ENCODE measurements around the gene CAV3.

Gene CAV3

DNA sequence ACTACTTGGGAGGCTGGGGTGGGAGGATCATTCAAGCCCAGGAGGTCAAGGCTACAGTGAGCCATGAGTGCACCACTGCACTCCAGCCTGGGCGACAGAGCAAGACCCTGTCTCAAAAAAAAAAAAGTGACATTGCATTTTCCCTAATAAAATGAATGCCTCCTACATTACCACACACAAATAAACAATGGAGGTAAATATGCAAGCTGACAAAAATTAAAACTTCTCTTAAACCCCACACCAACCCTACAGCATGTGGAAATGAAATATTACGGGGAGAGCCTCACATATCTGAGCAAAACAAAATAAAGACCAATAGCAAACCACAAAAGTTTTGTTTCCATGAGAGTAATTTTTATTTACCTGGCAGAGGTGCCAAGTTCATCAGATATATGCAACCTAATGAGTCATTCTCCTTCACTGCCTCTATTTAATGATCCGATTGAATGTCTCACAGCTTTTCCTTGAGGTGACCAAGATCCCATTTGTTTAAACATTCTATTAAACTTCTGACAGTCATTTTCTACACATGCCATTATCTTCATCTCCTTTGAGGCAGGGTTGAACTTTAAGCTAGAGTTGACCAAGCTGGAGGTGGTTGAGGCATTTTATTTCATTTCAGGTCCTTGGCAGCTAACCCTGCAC is 9.4 kb upstream of the CAV3 start:
- Mint-ChIP-seq H3K9me3 (peaks cover 9% of the 10 kb centered on the region), H3K4me1 (ENCODE audit: low read depth) (no peaks in the 10 kb centered on the region), H3K27me3 (ENCODE audit: low read depth) (no peaks in the 10 kb centered on the region)

DNA sequence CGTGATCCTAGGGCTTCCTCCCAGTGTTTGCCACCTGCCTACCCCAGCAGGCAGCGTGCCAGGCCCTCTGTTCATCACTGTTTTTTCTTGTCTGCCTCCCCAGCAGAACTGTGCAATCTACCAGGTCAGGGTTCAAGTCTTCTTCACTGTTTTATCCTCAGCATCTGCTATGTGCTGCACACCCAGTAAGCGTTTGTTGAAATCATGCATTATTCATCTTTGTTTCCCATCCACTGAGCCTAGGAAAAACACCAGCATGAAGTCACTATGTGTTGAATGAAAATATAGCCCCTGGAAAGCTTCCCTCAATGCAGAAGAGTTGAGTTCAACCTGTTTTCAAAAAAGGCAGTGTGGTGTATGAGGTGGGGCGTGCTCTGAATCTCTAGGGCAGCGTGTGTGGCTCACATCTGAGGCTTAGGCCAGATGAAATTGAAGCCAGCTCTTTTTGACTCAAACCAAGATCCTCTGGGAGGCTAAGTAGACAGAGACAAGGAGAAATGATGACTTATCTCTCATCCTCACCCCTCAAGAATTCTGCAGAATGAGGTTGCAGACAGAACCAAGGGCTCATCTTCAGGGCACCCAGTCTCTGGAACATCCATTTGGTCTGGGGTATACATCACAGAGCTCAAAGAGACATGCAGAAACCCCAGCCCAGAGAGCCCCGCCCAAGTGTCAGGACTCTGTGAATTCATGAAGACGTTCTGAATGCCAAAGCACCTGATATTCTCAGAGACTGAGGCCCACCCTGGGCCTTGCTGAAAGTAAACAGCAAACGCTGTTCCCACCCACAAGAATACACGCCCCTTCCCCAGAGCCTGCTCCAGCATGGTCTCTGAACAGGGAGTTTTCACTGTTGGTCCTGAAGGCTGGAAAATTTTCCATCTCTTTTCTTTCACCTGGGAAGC is 5.7 kb upstream of the CAV3 start:
- DNase-seq (ENCODE audit: low spot score): no peak
- H3K27ac Mint-ChIP-seq: no peak overlapping the region
- no peaks in the 10 kb centered on the region for H3K36me3 Mint-ChIP-seq (ENCODE audit: low read depth)
- H3K4me1 Mint-ChIP-seq (ENCODE audit: low read depth): no peaks in the 10 kb centered on the region
- H3K9me3 Mint-ChIP-seq: peaks cover 4% of the 10 kb centered on the region
- H3K4me3 Mint-ChIP-seq: no peak overlapping the region
- no peaks in the 10 kb centered on the region for H3K27me3 Mint-ChIP-seq (ENCODE audit: low read depth)

More for the DNA sequence above, 9.4 kb upstream of the CAV3 start:
- DNase-seq (ENCODE audit: low spot score): no peak
- no peaks in the 10 kb centered on the region for H3K36me3 Mint-ChIP-seq (ENCODE audit: low read depth)
- H3K27ac Mint-ChIP-seq: no peak overlapping the region
- H3K4me3 Mint-ChIP-seq: no peak overlapping the region

DNA sequence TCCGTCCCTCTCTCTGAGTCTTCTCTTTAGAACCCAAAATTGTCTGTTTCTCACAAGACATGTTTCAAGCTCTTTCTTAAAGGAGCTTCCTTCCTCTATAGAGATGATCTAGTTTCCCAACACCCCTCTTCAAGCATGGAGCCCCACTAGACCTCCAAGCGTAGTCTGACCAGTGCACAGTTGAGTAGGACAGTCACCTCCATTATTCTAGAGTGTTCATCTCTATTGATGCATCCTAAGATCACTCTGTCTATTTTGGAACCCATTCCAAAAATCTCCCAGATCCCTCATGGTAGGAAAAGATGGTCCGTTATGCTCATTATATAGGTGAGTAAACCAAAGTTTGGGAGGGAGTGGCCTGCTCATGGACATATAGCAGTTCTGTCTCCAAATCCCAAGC is 4.1 kb upstream of the CAV3 start:
- Mint-ChIP-seq H3K9me3 (no peaks in the 10 kb centered on the region), H3K27me3 (ENCODE audit: low read depth) (no peaks in the 10 kb centered on the region), H3K4me1 (ENCODE audit: low read depth) (no peaks in the 10 kb centered on the region), H3K4me3 (no peak overlapping the region), H3K27ac (no peak overlapping the region), H3K36me3 (ENCODE audit: low read depth) (no peaks in the 10 kb centered on the region)
- DNase-seq (ENCODE audit: low spot score): no peak

DNA sequence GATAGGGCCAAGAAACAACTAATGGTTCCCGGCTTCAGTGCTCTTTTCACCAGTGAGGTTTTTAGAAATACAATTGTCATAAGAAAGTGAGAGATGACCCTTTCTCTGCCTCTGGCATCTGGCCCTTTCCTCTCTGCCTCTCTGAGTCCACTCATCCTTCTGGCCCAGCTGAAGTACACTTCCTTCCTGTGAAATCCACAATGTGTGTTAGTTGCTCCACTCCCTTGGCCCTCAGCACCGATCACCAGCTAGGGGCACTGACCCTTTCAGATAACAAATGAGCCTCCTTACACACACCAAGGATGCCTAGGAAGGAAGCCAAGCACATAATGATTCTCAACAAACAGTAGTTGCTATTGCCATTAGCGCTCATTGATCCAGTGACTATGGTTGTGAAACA is 2.9 kb upstream of the CAV3 start:
- no peak overlapping the region for H3K27ac Mint-ChIP-seq
- H3K4me3 Mint-ChIP-seq: no peak overlapping the region
- no peaks in the 10 kb centered on the region for H3K4me1 Mint-ChIP-seq (ENCODE audit: low read depth)
- H3K27me3 Mint-ChIP-seq (ENCODE audit: low read depth): no peaks in the 10 kb centered on the region
- no peaks in the 10 kb centered on the region for H3K36me3 Mint-ChIP-seq (ENCODE audit: low read depth)
- no peaks in the 10 kb centered on the region for H3K9me3 Mint-ChIP-seq
- no peak for DNase-seq (ENCODE audit: low spot score)

DNA sequence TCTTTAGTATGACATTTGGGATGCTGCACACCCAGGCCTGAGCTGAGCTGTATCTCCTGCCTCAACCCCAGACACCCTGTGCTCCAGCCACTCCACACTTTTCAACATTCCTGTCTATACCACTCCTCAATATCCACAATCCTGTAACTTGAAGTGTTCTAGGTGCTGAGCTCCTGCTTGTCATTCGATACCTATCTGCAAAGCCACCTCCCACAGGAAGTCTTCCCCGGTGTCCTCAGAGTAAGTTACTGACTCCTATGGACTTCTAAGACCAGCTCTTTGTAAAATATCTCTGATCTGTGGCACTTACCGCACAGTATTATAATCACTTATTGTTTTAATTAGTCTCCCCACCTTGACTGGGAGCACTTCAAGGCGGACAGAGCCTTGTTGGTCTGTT is 1.2 kb upstream of the CAV3 start:
- H3K27ac Mint-ChIP-seq: no peak overlapping the region
- no peaks in the 10 kb centered on the region for H3K9me3 Mint-ChIP-seq
- H3K4me1 Mint-ChIP-seq (ENCODE audit: low read depth): no peaks in the 10 kb centered on the region
- DNase-seq (ENCODE audit: low spot score): no peak
- H3K36me3 Mint-ChIP-seq (ENCODE audit: low read depth): no peaks in the 10 kb centered on the region
- no peak overlapping the region for H3K4me3 Mint-ChIP-seq
- no peaks in the 10 kb centered on the region for H3K27me3 Mint-ChIP-seq (ENCODE audit: low read depth)

DNA sequence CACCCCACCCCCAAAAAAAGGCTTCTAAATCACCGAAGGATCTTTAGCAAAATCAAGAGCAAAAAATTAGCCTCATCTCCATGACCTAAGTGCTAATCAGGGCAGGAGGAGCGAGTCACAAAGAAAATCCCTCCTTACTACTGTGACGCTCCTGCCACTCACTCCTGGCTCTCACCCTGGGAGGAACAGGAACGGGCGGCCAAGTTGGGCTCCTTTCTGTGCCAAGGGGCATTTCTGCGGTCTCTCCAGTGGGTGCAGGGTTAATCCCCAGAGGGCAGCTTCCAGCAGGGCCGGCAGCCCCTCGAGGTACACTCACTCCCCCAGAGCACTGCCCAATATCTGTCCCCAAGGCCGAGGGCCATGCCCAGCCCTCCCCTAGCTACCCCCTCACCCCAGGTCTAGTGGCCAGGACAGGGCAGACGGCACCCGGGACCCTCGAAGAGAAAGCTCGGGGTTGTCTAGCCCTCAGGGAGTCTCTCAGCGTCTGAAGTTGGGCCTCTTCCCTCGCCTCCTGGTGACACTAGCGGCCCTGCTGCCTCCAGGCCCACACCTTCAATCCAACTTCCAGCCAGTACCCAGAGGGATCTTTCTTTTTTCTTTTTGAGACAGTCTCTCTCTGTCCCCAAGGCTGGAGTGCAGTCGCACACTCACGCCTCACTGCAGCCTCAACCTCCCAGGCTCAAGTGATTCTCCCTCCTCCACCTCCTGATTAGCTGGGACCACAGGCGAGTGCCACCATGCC is 706 bp downstream of the CAV3 start:
- DNase-seq (ENCODE audit: low spot score): no peak
- Mint-ChIP-seq H3K27me3 (ENCODE audit: low read depth) (no peaks in the 10 kb centered on the region), H3K4me3 (no peak overlapping the region), H3K4me1 (ENCODE audit: low read depth) (no peaks in the 10 kb centered on the region), H3K27ac (no peak overlapping the region), H3K9me3 (no peaks in the 10 kb centered on the region), H3K36me3 (ENCODE audit: low read depth) (no peaks in the 10 kb centered on the region)

DNA sequence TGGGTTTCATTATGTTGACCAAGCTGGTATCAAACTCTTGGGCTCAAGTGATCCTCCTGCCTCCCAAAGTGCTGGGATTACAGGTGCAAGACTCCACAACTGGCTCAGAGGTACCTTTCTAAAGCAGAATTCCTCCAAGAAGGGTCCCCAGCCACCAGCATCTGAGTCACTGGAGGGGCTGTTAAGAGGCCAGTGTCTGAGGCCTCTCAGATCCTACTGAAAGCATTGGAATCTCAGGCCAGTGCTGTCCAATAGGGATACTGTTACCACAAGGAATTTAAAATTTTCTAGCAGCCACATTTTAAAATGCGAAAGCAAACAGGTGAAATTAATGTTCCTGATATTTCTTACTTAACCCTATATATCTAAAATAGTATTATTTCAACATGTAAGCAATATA is 1.3 kb downstream of the CAV3 start:
- no peak overlapping the region for H3K4me3 Mint-ChIP-seq

DNA sequence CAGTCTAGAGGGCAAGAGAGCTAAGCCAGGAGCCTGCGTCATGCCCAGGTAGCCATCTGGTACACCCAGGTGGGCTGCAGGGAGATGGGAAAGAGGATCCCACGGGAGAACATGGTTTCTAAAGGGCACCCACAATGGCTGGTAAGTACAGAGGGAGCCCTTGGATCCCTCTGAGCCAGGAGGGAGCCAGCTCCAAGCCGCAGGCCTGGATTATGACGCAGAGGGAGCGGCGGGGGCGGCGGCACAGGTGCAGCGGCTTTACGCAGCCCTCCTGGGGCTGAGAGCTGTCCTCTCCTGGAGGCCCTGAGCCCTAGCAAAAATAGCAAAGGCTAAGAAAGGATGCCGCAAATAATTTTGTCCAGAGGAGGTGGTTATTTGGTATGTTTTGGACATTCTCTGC is 2.8 kb downstream of the CAV3 start:
- Mint-ChIP-seq H3K4me1 (ENCODE audit: low read depth) (no peaks in the 10 kb centered on the region), H3K4me3 (no peak overlapping the region), H3K36me3 (ENCODE audit: low read depth) (no peaks in the 10 kb centered on the region), H3K27me3 (ENCODE audit: low read depth) (peaks cover 1% of the 10 kb centered on the region), H3K9me3 (no peaks in the 10 kb centered on the region), H3K27ac (no peak overlapping the region)
- no peak for DNase-seq (ENCODE audit: low spot score)

More for the DNA sequence above, 1.3 kb downstream of the CAV3 start:
- Mint-ChIP-seq H3K9me3 (no peaks in the 10 kb centered on the region), H3K36me3 (ENCODE audit: low read depth) (no peaks in the 10 kb centered on the region), H3K27me3 (ENCODE audit: low read depth) (no peaks in the 10 kb centered on the region), H3K27ac (no peak overlapping the region), H3K4me1 (ENCODE audit: low read depth) (no peaks in the 10 kb centered on the region)
- no peak for DNase-seq (ENCODE audit: low spot score)

DNA sequence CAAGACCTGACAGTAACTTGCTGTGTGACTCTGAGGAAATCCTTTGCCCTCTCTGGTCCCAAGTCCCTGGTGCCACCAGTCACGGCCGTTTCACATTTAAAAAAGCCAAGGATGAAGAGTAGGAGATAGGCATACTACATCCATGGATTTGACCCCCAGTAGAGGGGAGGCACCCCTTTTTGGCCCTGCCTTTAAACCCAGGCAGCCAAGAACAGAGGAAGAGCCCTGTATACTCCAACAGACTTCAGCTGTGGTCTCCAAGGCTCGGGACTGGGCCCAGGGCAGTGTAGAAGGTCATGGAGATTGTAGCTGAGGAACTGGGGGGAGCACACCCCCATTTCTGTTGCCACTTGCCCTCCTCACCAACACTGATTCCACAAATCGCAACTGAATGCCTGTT is 3.7 kb downstream of the CAV3 start:
- no peaks in the 10 kb centered on the region for H3K36me3 Mint-ChIP-seq (ENCODE audit: low read depth)
- no peaks in the 10 kb centered on the region for H3K9me3 Mint-ChIP-seq
- no peak overlapping the region for H3K27ac Mint-ChIP-seq
- no peak for DNase-seq (ENCODE audit: low spot score)
- no peaks in the 10 kb centered on the region for H3K4me1 Mint-ChIP-seq (ENCODE audit: low read depth)
- H3K4me3 Mint-ChIP-seq: no peak overlapping the region
- H3K27me3 Mint-ChIP-seq (ENCODE audit: low read depth): peaks cover 2% of the 10 kb centered on the region

DNA sequence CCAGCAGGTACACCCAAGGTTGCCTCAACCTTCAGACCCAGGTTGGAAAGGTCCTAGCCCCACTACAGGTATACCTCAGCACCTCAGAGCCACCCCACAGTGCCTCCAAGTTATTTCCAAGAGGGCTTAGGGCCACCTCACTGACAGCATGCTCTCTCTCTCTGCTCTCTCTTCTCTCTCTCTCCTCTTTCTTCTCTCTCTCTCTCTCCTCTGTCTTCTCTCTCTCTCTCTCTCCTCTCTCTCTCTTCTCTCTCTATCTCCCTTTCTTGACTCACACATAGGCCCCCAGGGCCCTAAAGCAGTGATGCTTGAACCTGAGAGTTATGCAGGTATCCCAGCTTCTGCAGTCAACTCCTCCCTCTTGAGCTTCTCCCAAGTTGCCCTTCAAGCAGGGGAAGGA is 4.2 kb downstream of the CAV3 start:
- no peak for DNase-seq (ENCODE audit: low spot score)
- H3K27me3 Mint-ChIP-seq (ENCODE audit: low read depth): peaks cover 2% of the 10 kb centered on the region
- H3K9me3 Mint-ChIP-seq: no peaks in the 10 kb centered on the region
- no peak overlapping the region for H3K4me3 Mint-ChIP-seq
- no peaks in the 10 kb centered on the region for H3K4me1 Mint-ChIP-seq (ENCODE audit: low read depth)
- H3K36me3 Mint-ChIP-seq (ENCODE audit: low read depth): no peaks in the 10 kb centered on the region
- no peak overlapping the region for H3K27ac Mint-ChIP-seq

DNA sequence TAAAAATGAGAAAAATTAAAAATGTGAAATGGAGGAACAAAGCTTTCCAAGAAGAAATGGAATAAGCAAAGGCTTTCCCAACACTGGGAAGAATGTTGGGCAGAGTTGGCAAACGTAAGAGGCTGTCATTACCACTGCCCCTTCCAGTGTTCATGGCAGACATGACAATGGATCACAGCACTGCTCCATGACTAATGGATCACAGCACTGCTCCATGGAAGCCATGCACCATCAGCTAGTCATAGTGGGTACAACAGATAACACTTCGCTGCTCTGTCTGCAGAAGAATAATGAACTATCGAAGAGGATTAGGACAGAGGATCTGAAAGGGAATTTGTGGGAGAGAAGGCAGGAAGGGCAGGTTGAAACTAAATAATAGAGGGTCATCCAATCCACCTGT is 5.0 kb downstream of the CAV3 start:
- no peaks in the 10 kb centered on the region for H3K9me3 Mint-ChIP-seq
- H3K4me3 Mint-ChIP-seq: no peak overlapping the region
- H3K36me3 Mint-ChIP-seq (ENCODE audit: low read depth): no peaks in the 10 kb centered on the region
- no peaks in the 10 kb centered on the region for H3K4me1 Mint-ChIP-seq (ENCODE audit: low read depth)
- H3K27me3 Mint-ChIP-seq (ENCODE audit: low read depth): peaks cover 2% of the 10 kb centered on the region
- DNase-seq (ENCODE audit: low spot score): no peak
- no peak overlapping the region for H3K27ac Mint-ChIP-seq

DNA sequence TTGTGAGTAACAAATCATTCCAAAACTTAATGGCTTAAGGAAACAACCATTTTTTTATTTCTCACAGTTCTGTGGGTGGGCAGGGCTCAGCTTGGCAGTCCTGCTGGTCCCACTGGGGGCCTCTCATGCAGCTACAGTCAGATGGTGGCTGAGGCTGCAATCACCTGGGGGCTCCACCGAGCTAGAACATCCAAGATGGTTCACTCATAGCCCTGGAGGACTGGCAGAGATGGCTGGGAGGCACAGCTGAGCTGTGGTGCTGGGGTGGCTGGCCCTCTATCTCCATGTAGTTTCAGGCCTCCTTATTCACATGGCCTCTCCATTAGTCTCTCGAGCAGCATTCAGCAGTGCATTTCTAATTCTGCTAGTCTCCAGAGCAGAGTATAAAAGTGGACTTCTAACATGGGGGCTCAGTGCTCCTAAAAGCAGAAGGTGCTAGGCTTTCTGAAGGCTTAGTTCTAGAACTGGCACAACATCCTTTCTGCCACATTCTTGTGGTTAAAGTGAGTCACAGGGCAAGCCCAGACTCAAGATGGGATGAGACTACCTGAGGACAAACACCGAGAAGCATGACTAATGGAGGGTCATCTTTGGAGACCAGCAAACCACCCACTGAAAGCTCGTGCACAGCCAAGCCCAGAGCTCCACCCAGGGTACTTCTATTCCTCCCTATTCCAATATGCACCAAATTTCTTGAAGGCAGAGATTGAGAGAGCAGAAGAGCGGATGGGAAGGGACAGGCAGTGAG is 6.3 kb downstream of the CAV3 start:
- Mint-ChIP-seq H3K4me3 (no peak overlapping the region), H3K27me3 (ENCODE audit: low read depth) (peaks cover 2% of the 10 kb centered on the region), H3K9me3 (no peaks in the 10 kb centered on the region), H3K4me1 (ENCODE audit: low read depth) (no peaks in the 10 kb centered on the region), H3K27ac (no peak overlapping the region), H3K36me3 (ENCODE audit: low read depth) (no peaks in the 10 kb centered on the region)
- DNase-seq (ENCODE audit: low spot score): no peak

DNA sequence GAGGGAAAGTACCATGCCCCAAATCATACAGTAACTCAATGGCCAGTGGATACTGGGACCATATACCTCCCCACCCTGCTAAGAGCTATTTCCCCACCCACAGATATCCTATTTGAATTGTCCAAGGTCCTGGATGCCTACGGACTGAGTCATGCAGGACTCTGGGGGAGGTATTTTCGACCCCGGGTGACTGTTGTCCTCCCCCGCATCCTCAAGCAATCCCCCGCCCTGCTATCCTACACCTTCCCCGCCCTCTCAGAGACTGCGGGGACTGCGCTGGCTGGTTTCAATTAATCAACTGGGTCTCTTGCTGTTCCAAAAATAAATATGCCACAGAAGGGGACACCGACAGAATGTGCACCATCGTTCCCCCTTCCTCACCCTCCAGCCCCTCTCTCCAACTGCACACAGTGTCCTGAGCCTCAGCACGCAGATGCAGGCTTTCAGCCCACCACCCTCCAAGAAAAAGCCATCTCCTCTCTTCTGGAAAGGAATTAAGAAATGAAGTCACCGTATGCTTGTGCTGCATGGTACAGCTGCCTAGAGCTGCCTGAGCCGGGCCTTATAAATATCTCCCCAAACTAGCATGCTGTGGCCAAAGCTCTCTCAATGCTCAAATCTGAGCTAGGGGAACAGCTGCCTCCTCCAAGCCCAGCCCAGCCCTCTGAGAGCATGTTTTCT is 8.1 kb downstream of the CAV3 start:
- no peak for DNase-seq (ENCODE audit: low spot score)
- H3K4me1 Mint-ChIP-seq (ENCODE audit: low read depth): no peaks in the 10 kb centered on the region
- no peak overlapping the region for H3K27ac Mint-ChIP-seq
- H3K4me3 Mint-ChIP-seq: no peak overlapping the region
- H3K9me3 Mint-ChIP-seq: no peaks in the 10 kb centered on the region
- peaks cover 2% of the 10 kb centered on the region for H3K27me3 Mint-ChIP-seq (ENCODE audit: low read depth)
- H3K36me3 Mint-ChIP-seq (ENCODE audit: low read depth): no peaks in the 10 kb centered on the region

Measured in T-helper 2 cell treated with Interferon-gamma antibody and Interleukin-4, amounts not matched to agents 5 μg/mL and 100 μg/mL, for 36 hours (primary cell).